ENCODE measurements around the gene FBN1. TPM values are rescaled to one million over a fixed set of nuclear protein-coding genes. Genes with fewer than 3 reads are reported as not detected.

Gene FBN1
- total and polyA plus RNA-seq, 12 donors = 5.6 to 84.6 (median 54.5) TPM

GRCh38 chr15:48678851-48679250 is 33.3 kb upstream of the FBN1 start:
- peaks cover 0 to 7% of the 10 kb centered on the region in 2 donors for H3K4me1 ChIP-seq (replicated peaks in 1 of 2)
- no peak overlapping the region for H3K4me3 ChIP-seq
- no peak for TF ChIP-seq CTCF (IDR thresholded peaks at IDR 0.05)
- TF ChIP-seq POLR2A (IDR thresholded peaks at IDR 0.05) = no peak
- no peak overlapping the region for H3K27ac ChIP-seq
- H3K36me3 ChIP-seq (replicated peaks in 1 of 2) = no peaks in the 10 kb centered on the region
- no peak for DNase-seq
- no peaks in the 10 kb centered on the region for H3K27me3 ChIP-seq
- intact Hi-C loops (cut with DNase I) = no loop called here
- H3K9me3 ChIP-seq (replicated peaks in 1 of 3) = no peaks in the 10 kb centered on the region
- 92 to 99% (median 93%) methylated on average over 7 of the region's 7 CpGs for WGBS, 4 donors

GRCh38 chr15:48677821-48678220 is 32.3 kb upstream of the FBN1 start:
- no peak overlapping the region for H3K4me3 ChIP-seq
- H3K27me3 ChIP-seq = no peaks in the 10 kb centered on the region
- WGBS, 4 donors = 86 to 100% (median 96%) methylated on average over 2 of the region's 2 CpGs
- no peak overlapping the region for H3K27ac ChIP-seq
- H3K9me3 ChIP-seq (replicated peaks in 1 of 3) = no peaks in the 10 kb centered on the region
- DNase-seq = no peak
- intact Hi-C loops (cut with DNase I) = no loop called here
- peaks cover 0 to 7% of the 10 kb centered on the region in 2 donors for H3K4me1 ChIP-seq (replicated peaks in 1 of 2)
- TF ChIP-seq CTCF (IDR thresholded peaks at IDR 0.05) (no peak), POLR2A (IDR thresholded peaks at IDR 0.05) (no peak)
- no peaks in the 10 kb centered on the region for H3K36me3 ChIP-seq (replicated peaks in 1 of 2)

- no peak overlapping the region for H3K27ac ChIP-seq
- intact Hi-C loops (cut with DNase I) = no loop called here
- H3K4me3 ChIP-seq = no peak overlapping the region
- TF ChIP-seq POLR2A (IDR thresholded peaks at IDR 0.05) (no peak), CTCF (IDR thresholded peaks at IDR 0.05) (no peak)
- WGBS, 4 donors = 87 to 96% (median 92%) methylated on average over 4 of the region's 4 CpGs
- no peak for DNase-seq
- H3K9me3 ChIP-seq (replicated peaks in 1 of 3) = no peaks in the 10 kb centered on the region
- no peaks in the 10 kb centered on the region for H3K27me3 ChIP-seq
- H3K36me3 ChIP-seq (replicated peaks in 1 of 2) = no peaks in the 10 kb centered on the region
- peaks cover 0 to 8% of the 10 kb centered on the region in 2 donors for H3K4me1 ChIP-seq (replicated peaks in 1 of 2)
These were observed 29.9 kb upstream of the FBN1 start for GRCh38 chr15:48675436-48675835.

- no peak overlapping the region for H3K4me3 ChIP-seq
These were observed 29.4 kb upstream of the FBN1 start for GRCh38 chr15:48674876-48675275.

More at GRCh38 chr15:48674876-48675275, 29.4 kb upstream of the FBN1 start:
- no peak for TF ChIP-seq POLR2A (IDR thresholded peaks at IDR 0.05)
- no peak for TF ChIP-seq CTCF (IDR thresholded peaks at IDR 0.05)
- Histone ChIP-seq H3K36me3 (replicated peaks in 1 of 2) (no peaks in the 10 kb centered on the region), H3K27ac (no peak overlapping the region), H3K4me1 (replicated peaks in 1 of 2) (peaks cover 0 to 5% of the 10 kb centered on the region in 2 donors), H3K9me3 (replicated peaks in 1 of 3) (no peaks in the 10 kb centered on the region), H3K27me3 (no peaks in the 10 kb centered on the region)
- WGBS, 4 donors = 46 to 64% (median 52%) methylated on average over 3 of the region's 3 CpGs
- DNase-seq = no peak
- intact Hi-C loops (cut with DNase I) = no loop called here

Data from adrenal gland (tissue), 12 donors.